Urinary bladder (tissue), 4 donors: ENCODE data around the gene CSMD2. TPM values are rescaled to one million over a fixed set of nuclear protein-coding genes. Genes with fewer than 3 reads are reported as not detected.

Experiments
- DNase-seq: peaks from one replicate; pipeline ENCODE4 v3.0.0-alpha.2; 2015; ENCODE audit errors: extremely low spot score
- H3K27ac ChIP-seq: one replicate; pipeline ENCODE4 v1.5.1; 2013; ENCODE audit warnings: low read depth, mild to moderate bottlenecking, moderate library complexity
- H3K36me3 ChIP-seq: one replicate; pipeline ENCODE4 v1.6.1; 2013; ENCODE audit warnings: mild to moderate bottlenecking, moderate library complexity; ENCODE audit not compliant: insufficient read depth
- H3K4me1 ChIP-seq: one replicate; pipeline ENCODE4 v1.6.1; 2013; ENCODE audit warnings: mild to moderate bottlenecking, moderate library complexity; ENCODE audit not compliant: insufficient read depth
- H3K4me3 ChIP-seq: one replicate; pipeline ENCODE4 v1.5.1; 2013; ENCODE audit warnings: low read depth, low read length
- WGBS: extraction: QIAGEN DNeasy Blood & Tissue Kit; methylation state at CpG from one replicate; pipeline ENCODE4 v1.1.7; 2013; 5-methylcytosine and 5-hydroxymethylcytosine counted together
- polyA plus RNA-seq: library from polyadenylated mRNA; stranded (reverse); fragments of 200-250 nt; gene quantifications from one replicate; pipeline ENCODE4 v1.2.3, GENCODE V29; 2013
- total RNA-seq: library from RNA; depleted of rRNA; stranded (reverse); fragments of >200 nt; gene quantifications from one replicate; pipeline ENCODE4 v1.2.3, GENCODE V29; 2014
- donor health status: healthy with polysubstance abuse.
- donor health status: healthy.

The CSMD2 gene
- total and polyA plus RNA-seq, 2 donors = 0.32 to 0.42 TPM

DNA sequence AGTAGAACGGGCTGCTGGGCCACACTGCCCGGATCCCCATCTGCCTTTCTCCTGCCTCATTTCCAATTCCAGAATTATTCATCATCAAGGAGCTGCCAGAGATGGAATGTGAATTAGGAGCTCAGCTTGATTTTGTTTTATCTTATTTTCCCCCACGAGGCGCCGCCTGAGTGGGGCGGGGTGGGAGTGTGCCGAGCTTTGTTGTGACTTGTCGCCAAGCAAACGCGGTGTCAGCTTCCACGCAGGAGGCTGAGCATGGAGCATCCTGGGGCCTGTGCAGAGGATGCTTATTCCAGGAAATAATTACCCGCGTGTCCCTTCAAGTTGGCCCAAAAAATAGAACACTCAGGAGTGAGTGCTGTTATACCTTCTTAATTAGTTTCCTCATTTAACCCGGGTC is 209.9 kb downstream of the CSMD2 start:
- Histone ChIP-seq H3K4me1 (no peaks in the 10 kb centered on the region), H3K36me3 (no peaks in the 10 kb centered on the region), H3K4me3 (no peak overlapping the region), H3K27ac (no peak overlapping the region)
- WGBS = 80% methylated on average over 14 of the region's 14 CpGs
- DNase-seq = no peak

- DNase-seq = no peak
- Histone ChIP-seq H3K36me3 (no peaks in the 10 kb centered on the region), H3K27ac (no peak overlapping the region), H3K4me3 (no peak overlapping the region), H3K4me1 (no peaks in the 10 kb centered on the region)
- 70% methylated on average over 2 of the region's 2 CpGs for WGBS
These were observed 215.5 kb downstream of the CSMD2 start for GRCh38 chr1:33949570-33949969.

DNA sequence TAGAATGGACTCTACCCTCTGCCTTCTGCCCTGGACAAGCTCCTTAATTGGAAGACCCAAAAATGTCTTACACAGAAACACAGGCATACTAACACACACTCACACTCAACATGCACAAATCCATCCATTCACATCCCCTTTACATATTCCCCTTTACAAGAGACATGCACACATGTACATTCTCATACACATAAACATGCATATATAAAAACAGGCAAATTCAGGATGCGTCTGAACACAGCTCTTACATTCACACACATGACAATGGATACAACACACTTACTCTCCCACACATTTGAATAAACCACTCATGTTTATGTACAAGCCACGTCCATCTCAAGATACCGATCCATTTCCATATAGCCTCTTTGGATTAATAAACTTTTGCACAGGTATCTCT is 216.7 kb downstream of the CSMD2 start:
- WGBS = 81% methylated on average over 3 of the region's 3 CpGs
- Histone ChIP-seq H3K4me3 (no peak overlapping the region), H3K4me1 (no peaks in the 10 kb centered on the region), H3K36me3 (no peaks in the 10 kb centered on the region), H3K27ac (no peak overlapping the region)
- no peak for DNase-seq

GRCh38 chr1:33946836-33947235 is 218.2 kb downstream of the CSMD2 start:
- H3K4me1 ChIP-seq = no peaks in the 10 kb centered on the region
- H3K36me3 ChIP-seq = no peaks in the 10 kb centered on the region
- H3K4me3 ChIP-seq = no peak overlapping the region
- no peak for DNase-seq
- WGBS = 79% methylated on average over 2 of the region's 2 CpGs
- H3K27ac ChIP-seq = no peak overlapping the region

GRCh38 chr1:33944846-33945245 is 220.2 kb downstream of the CSMD2 start:
- Histone ChIP-seq H3K4me3 (no peak overlapping the region), H3K4me1 (no peaks in the 10 kb centered on the region)
- WGBS = 33% methylated on average over 1 of the region's 1 CpG

DNA sequence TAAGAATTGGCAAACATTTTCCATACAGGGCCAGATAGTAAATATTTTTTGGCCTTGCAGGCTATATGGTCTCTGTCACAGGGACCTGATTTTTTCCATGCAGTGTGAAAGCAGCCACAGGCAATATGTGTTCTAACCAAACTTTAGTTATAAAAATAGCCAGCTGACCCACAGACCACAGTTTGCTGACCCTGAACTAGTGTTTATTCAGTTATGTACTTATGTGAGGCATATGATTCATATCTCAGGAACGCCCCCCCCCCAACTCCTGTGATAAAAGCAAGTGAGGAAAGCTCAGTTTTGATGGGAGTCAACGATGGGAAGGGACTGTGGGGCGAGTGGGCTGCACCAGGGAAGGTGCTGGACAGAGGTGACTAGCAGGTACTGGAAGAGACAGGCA is 221.1 kb downstream of the CSMD2 start:
- 45% methylated on average over 3 of the region's 3 CpGs for WGBS
- Histone ChIP-seq H3K4me3 (no peak overlapping the region), H3K4me1 (no peaks in the 10 kb centered on the region), H3K27ac (no peak overlapping the region), H3K36me3 (no peaks in the 10 kb centered on the region)
- DNase-seq = no peak

More at GRCh38 chr1:33944846-33945245, 220.2 kb downstream of the CSMD2 start:
- H3K27ac ChIP-seq = no peak overlapping the region
- no peak for DNase-seq
- no peaks in the 10 kb centered on the region for H3K36me3 ChIP-seq

- Histone ChIP-seq H3K27ac (no peak overlapping the region), H3K4me1 (no peaks in the 10 kb centered on the region), H3K4me3 (no peak overlapping the region), H3K36me3 (no peaks in the 10 kb centered on the region)
- 78% methylated on average over 3 of the region's 3 CpGs for WGBS
- no peak for DNase-seq
These were observed 232.2 kb downstream of the CSMD2 start for GRCh38 chr1:33932871-33933270.

DNA sequence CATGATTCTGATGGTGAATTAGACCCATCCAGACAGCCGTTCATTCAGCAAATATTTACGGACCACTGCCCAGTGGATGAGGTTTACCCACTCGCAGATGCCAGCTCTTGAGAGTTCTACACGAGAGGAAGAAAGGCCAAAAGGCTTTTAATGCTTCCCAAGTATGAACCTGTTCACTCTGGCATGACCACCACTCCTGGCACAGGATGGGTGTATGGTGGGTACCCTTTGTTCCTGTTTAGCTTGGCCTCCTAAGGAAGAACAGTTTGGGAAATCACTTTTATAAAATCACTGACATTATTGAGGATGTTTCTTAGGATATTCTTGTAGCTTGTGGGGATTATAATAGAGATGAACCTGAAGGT is 233.9 kb downstream of the CSMD2 start:
- Histone ChIP-seq H3K36me3 (no peaks in the 10 kb centered on the region), H3K4me1 (no peaks in the 10 kb centered on the region), H3K4me3 (no peak overlapping the region), H3K27ac (no peak overlapping the region)
- 74% methylated on average over 4 of the region's 4 CpGs for WGBS
- DNase-seq = no peak

- H3K36me3 ChIP-seq = no peaks in the 10 kb centered on the region
- no peak overlapping the region for H3K4me3 ChIP-seq
- DNase-seq = no peak
- no peak overlapping the region for H3K27ac ChIP-seq
- WGBS = 39% methylated on average over 11 of the region's 11 CpGs
- no peaks in the 10 kb centered on the region for H3K4me1 ChIP-seq
These were observed 234.5 kb downstream of the CSMD2 start for GRCh38 chr1:33930346-33931110.

- no peaks in the 10 kb centered on the region for H3K36me3 ChIP-seq
- H3K4me1 ChIP-seq = no peaks in the 10 kb centered on the region
- no peak for DNase-seq
- no peak overlapping the region for H3K27ac ChIP-seq
- no peak overlapping the region for H3K4me3 ChIP-seq
These were observed 236.8 kb downstream of the CSMD2 start for GRCh38 chr1:33928251-33928650.

- no peak for DNase-seq
- Histone ChIP-seq H3K4me3 (no peak overlapping the region), H3K36me3 (no peaks in the 10 kb centered on the region), H3K27ac (no peak overlapping the region), H3K4me1 (no peaks in the 10 kb centered on the region)
- WGBS = 78% methylated on average over 2 of the region's 2 CpGs
These were observed 237.3 kb downstream of the CSMD2 start for GRCh38 chr1:33927721-33928120.

DNA sequence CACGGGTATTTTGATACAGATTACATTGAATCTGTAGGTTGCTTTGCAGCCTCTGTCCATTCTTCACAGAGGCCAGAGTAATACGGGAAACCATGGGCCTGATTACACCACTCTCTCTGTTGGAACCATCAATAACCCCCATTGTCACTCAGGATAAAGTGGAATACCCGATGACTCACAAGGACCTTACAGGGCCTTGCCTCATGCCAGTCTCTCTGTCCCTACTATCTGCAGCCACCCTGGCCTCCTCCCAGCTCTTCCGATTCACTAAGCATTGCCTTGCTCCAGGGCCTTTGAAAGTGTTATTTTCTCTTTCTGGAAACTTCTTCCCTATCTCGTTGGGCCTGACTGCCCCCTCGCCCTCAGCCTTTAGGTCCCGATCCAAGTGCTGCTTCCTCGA is 239.4 kb downstream of the CSMD2 start:
- no peak overlapping the region for H3K4me3 ChIP-seq
- no peak overlapping the region for H3K27ac ChIP-seq
- WGBS = 88% methylated on average over 8 of the region's 8 CpGs
- no peaks in the 10 kb centered on the region for H3K36me3 ChIP-seq
- no peak for DNase-seq
- H3K4me1 ChIP-seq = no peaks in the 10 kb centered on the region

DNA sequence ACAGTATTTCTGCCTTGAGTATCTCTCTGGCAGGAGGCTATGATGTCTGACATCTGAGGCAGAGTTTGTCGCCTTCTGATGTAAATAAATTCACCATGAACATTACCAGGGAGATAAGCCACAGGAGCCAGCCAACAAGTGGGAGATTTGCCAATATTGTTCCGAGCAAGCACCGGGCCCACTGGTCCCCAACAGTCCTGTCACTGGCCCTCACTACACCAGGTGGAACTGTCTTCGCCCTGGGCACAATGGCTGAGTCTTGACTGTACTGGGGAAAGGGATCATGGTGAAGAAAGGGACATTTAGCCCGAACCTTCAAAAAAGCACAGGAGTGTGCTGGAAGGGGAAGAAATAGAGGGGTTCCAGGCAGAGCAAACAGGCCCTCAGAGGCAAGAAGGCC is 243.7 kb downstream of the CSMD2 start:
- H3K27ac ChIP-seq = no peak overlapping the region
- H3K36me3 ChIP-seq = no peaks in the 10 kb centered on the region
- DNase-seq = no peak
- H3K4me1 ChIP-seq = no peaks in the 10 kb centered on the region
- no peak overlapping the region for H3K4me3 ChIP-seq
- WGBS = 73% methylated on average over 5 of the region's 5 CpGs

DNA sequence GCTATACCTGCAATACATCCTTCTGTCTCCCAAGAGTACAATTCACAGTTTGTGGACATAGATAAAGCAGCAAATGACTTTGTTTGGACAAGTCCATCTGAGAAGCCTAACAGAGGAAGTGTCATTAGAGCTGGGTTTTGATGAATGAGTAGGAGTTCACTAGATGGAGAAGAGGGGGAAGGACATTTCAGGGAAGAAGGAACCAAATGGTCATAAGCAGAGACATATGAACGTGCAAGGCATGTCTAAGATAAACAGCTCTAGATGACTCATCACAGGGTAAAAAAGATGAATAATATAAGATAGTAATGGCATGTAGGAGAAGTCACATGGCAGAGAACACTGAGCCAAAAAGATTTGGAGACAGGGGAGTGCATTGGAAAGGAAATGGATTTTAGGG is 246.7 kb downstream of the CSMD2 start:
- no peaks in the 10 kb centered on the region for H3K36me3 ChIP-seq
- no peak overlapping the region for H3K4me3 ChIP-seq
- DNase-seq = no peak
- 11% methylated on average over 1 of the region's 1 CpG for WGBS
- H3K27ac ChIP-seq = no peak overlapping the region
- H3K4me1 ChIP-seq = no peaks in the 10 kb centered on the region

DNA sequence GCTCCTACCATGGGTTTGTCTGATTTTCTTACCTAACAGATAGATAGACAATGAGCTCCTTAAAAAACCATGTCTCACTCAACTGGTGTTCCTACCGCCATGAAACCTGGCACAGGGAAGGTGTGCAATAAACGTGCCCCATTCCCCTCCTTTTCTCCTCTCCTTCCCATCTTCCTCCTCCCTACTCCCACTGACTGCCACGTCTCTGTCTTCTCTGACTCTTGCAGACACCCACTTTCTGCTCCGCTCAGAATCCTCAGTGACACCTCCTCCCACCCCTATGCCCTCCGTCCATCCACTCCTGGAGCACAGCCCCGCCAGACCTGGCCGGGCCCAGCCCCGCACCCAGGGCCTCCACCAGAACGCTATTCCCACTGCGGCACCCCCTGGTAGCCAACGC is 248.2 kb downstream of the CSMD2 start:
- H3K36me3 ChIP-seq = no peaks in the 10 kb centered on the region
- no peak overlapping the region for H3K27ac ChIP-seq
- no peak for DNase-seq
- no peaks in the 10 kb centered on the region for H3K4me1 ChIP-seq
- 85% methylated on average over 11 of the region's 11 CpGs for WGBS
- no peak overlapping the region for H3K4me3 ChIP-seq
